DMS53 (cell line): Measurements from ENCODE around the gene ZNF407.

Experiments used
- DNase-seq: peaks from one replicate; lab custom pipeline; 2025; lab: John Stamatoyannopoulos, UW

The ZNF407 gene

GRCh38 chr18:74669136-74669798 is 71.6 kb downstream of the ZNF407 start:
- no peak for DNase-seq

GRCh38 chr18:74672371-74672770 is 74.7 kb downstream of the ZNF407 start:
- DNase-seq: peak; percentile 23

- no peak for DNase-seq
These were observed 76.8 kb downstream of the ZNF407 start for GRCh38 chr18:74674487-74674886.

- no peak for DNase-seq
These were observed 81.5 kb downstream of the ZNF407 start for GRCh38 chr18:74679006-74679678.

- DNase-seq: no peak
These were observed 82.0 kb downstream of the ZNF407 start for GRCh38 chr18:74679679-74680076.

- no peak for DNase-seq
These were observed 84.7 kb downstream of the ZNF407 start for GRCh38 chr18:74682141-74682990.

GRCh38 chr18:74682991-74683297 is 85.3 kb downstream of the ZNF407 start:
- no peak for DNase-seq

- DNase-seq: no peak
These were observed 85.9 kb downstream of the ZNF407 start for GRCh38 chr18:74683573-74683972.

GRCh38 chr18:74689251-74689650 is 91.6 kb downstream of the ZNF407 start:
- no peak for DNase-seq

GRCh38 chr18:74692367-74693013 is 94.8 kb downstream of the ZNF407 start:
- no peak for DNase-seq

GRCh38 chr18:74694436-74694835 is 96.8 kb downstream of the ZNF407 start:
- no peak for DNase-seq

- DNase-seq: no peak
These were observed 97.5 kb downstream of the ZNF407 start for GRCh38 chr18:74695170-74695569.

- DNase-seq: peak; percentile 22
These were observed 101.2 kb downstream of the ZNF407 start for GRCh38 chr18:74698881-74699280.

GRCh38 chr18:74699455-74699854 is 101.8 kb downstream of the ZNF407 start:
- DNase-seq: no peak

- DNase-seq: no peak
These were observed 105.3 kb downstream of the ZNF407 start for GRCh38 chr18:74702950-74703349.

GRCh38 chr18:74708169-74708568 is 110.5 kb downstream of the ZNF407 start:
- DNase-seq: no peak

GRCh38 chr18:74709452-74709851 is 111.8 kb downstream of the ZNF407 start:
- no peak for DNase-seq

- DNase-seq: no peak
These were observed 116.5 kb downstream of the ZNF407 start for GRCh38 chr18:74714120-74714519.

- no peak for DNase-seq
These were observed 117.1 kb downstream of the ZNF407 start for GRCh38 chr18:74714791-74715190.

GRCh38 chr18:74715306-74715705 is 117.6 kb downstream of the ZNF407 start:
- DNase-seq: no peak

GRCh38 chr18:74715865-74716712 is 118.4 kb downstream of the ZNF407 start:
- no peak for DNase-seq

GRCh38 chr18:74718312-74718711 is 120.6 kb downstream of the ZNF407 start:
- no peak for DNase-seq
